ENCODE measurements around the gene FBXO38.

FBXO38 gene

GRCh38 chr5:148347706-148348105 is 36.1 kb upstream of the FBXO38 start:
- Histone ChIP-seq H3K4me3 (ENCODE audit: low read depth, low read length, poor library complexity, severe bottlenecking) (no peak overlapping the region), H3K4me1 (ENCODE audit: insufficient read depth, low read length, severe bottlenecking) (peaks cover 18% of the 10 kb centered on the region), H3K9ac (ENCODE audit: low read length) (no peak overlapping the region), H3K27me3 (ENCODE audit: insufficient read depth, low read length) (no peaks in the 10 kb centered on the region), H3K36me3 (ENCODE audit: insufficient read depth, low read length) (no peaks in the 10 kb centered on the region), H3F3A (ENCODE audit: insufficient read depth, low read length) (no peaks in the 10 kb centered on the region), H3K27ac (ENCODE audit: low read depth, low read length, poor library complexity, severe bottlenecking) (no peak overlapping the region), H3K79me2 (ENCODE audit: insufficient read depth, low read length) (no peaks in the 10 kb centered on the region), H3K9me2 (ENCODE audit: low read depth, low read length) (no peaks in the 10 kb centered on the region), H2AFZ (ENCODE audit: low read length) (no peak overlapping the region), H3K4me2 (ENCODE audit: low read length) (no peak overlapping the region), H4K20me1 (ENCODE audit: insufficient read depth, low read length) (no peaks in the 10 kb centered on the region), H3K9me3 (ENCODE audit: low read length) (no peaks in the 10 kb centered on the region)
- no peak for TF ChIP-seq EZH2 (IDR thresholded peaks at IDR 0.05; ENCODE audit: borderline replicate concordance, low read length)
- TF ChIP-seq CTCF (IDR thresholded peaks at IDR 0.05; ENCODE audit: low read length) = no peak

- Histone ChIP-seq H3K79me2 (ENCODE audit: insufficient read depth, low read length) (no peaks in the 10 kb centered on the region), H3F3A (ENCODE audit: insufficient read depth, low read length) (no peaks in the 10 kb centered on the region), H3K9me3 (ENCODE audit: low read length) (no peaks in the 10 kb centered on the region), H3K9me2 (ENCODE audit: low read depth, low read length) (no peaks in the 10 kb centered on the region), H3K27me3 (ENCODE audit: insufficient read depth, low read length) (no peaks in the 10 kb centered on the region), H3K36me3 (ENCODE audit: insufficient read depth, low read length) (no peaks in the 10 kb centered on the region), H3K27ac (ENCODE audit: low read depth, low read length, poor library complexity, severe bottlenecking) (no peak overlapping the region), H4K20me1 (ENCODE audit: insufficient read depth, low read length) (no peaks in the 10 kb centered on the region), H3K4me2 (ENCODE audit: low read length) (no peak overlapping the region), H2AFZ (ENCODE audit: low read length) (no peak overlapping the region), H3K4me1 (ENCODE audit: insufficient read depth, low read length, severe bottlenecking) (peaks cover 5% of the 10 kb centered on the region), H3K9ac (ENCODE audit: low read length) (no peak overlapping the region), H3K4me3 (ENCODE audit: low read depth, low read length, poor library complexity, severe bottlenecking) (no peak overlapping the region)
- TF ChIP-seq EZH2 (IDR thresholded peaks at IDR 0.05; ENCODE audit: borderline replicate concordance, low read length) (no peak), CTCF (IDR thresholded peaks at IDR 0.05; ENCODE audit: low read length) (no peak)
Observed at GRCh38 chr5:148352696-148353095, 31.1 kb upstream of the FBXO38 start.

DNA sequence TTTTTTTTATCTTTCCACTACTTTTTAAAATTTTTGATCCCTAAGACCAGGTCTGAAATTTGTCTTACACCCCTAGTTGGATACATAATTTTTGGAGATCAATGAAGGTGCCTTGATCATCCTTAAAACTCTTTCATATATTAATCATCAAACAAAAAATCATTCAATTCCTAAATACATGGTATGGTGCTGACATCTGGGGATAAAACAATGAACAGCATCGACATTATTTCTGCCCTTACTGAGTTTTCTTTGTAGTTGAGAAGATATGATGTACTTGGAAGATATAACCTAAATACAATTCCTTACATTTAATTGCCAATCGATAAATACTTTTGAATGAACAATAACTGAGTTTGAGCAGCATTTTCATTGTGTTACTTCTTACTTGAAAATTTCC is 30.1 kb upstream of the FBXO38 start:
- no peak overlapping the region for H3K4me3 ChIP-seq (ENCODE audit: low read depth, low read length, poor library complexity, severe bottlenecking)
- H3K9me2 ChIP-seq (ENCODE audit: low read depth, low read length) = no peaks in the 10 kb centered on the region
- H4K20me1 ChIP-seq (ENCODE audit: insufficient read depth, low read length) = no peaks in the 10 kb centered on the region
- no peak overlapping the region for H3K4me2 ChIP-seq (ENCODE audit: low read length)
- TF ChIP-seq EZH2 (IDR thresholded peaks at IDR 0.05; ENCODE audit: borderline replicate concordance, low read length) = no peak
- TF ChIP-seq CTCF (IDR thresholded peaks at IDR 0.05; ENCODE audit: low read length) = peak; percentile 16; the same call in 1 of the 2 replicates
- H3K36me3 ChIP-seq (ENCODE audit: insufficient read depth, low read length) = no peaks in the 10 kb centered on the region
- H3K9ac ChIP-seq (ENCODE audit: low read length) = no peak overlapping the region
- no peaks in the 10 kb centered on the region for H3F3A ChIP-seq (ENCODE audit: insufficient read depth, low read length)
- no peaks in the 10 kb centered on the region for H3K27me3 ChIP-seq (ENCODE audit: insufficient read depth, low read length)
- H3K27ac ChIP-seq (ENCODE audit: low read depth, low read length, poor library complexity, severe bottlenecking) = no peak overlapping the region
- no peaks in the 10 kb centered on the region for H3K9me3 ChIP-seq (ENCODE audit: low read length)
- no peaks in the 10 kb centered on the region for H3K79me2 ChIP-seq (ENCODE audit: insufficient read depth, low read length)
- peaks cover 5% of the 10 kb centered on the region for H3K4me1 ChIP-seq (ENCODE audit: insufficient read depth, low read length, severe bottlenecking)
- H2AFZ ChIP-seq (ENCODE audit: low read length) = no peak overlapping the region
